Measurements from ENCODE around the gene RPLP1. TPM values are rescaled to one million over a fixed set of nuclear protein-coding genes. Genes with fewer than 3 reads are reported as not detected.

RPLP1 gene
- total RNA-seq, 3 donors from 2014 or later: 1,139 to 1,221 (median 1,218) TPM

DNA sequence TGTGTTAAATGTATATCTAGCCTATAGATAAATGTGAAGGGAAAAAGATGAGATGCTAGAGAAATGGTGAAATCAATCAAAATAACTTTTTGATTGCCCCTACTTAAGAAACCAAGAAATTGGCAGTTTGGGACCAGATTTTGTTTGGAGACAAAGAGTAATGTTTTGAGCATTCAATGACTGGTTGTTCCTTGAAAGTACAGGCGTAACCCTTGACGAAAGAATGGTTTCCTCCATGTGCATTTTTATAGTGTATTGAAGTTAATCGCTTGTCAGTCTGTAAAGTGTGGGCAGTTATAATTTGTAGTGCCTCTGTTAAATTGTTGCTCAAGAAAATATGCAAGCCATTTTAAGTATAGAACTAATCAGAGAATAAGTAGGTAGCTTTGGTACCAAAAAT is 37.2 kb upstream of the RPLP1 start:
- Histone ChIP-seq H3K9me3 (no peaks in the 10 kb centered on the region), H3K4me1 (ENCODE audit: low read depth) (peaks cover 5% of the 10 kb centered on the region), H3K36me3 (ENCODE audit: low read depth) (no peaks in the 10 kb centered on the region), H3K4me3 (no peak overlapping the region)
- ATAC-seq (no peak), DNase-seq (no peak)
- intact Hi-C loops (cut with DNase I, micrococcal nuclease): no loop called here
- TF ChIP-seq, protein P1, sequence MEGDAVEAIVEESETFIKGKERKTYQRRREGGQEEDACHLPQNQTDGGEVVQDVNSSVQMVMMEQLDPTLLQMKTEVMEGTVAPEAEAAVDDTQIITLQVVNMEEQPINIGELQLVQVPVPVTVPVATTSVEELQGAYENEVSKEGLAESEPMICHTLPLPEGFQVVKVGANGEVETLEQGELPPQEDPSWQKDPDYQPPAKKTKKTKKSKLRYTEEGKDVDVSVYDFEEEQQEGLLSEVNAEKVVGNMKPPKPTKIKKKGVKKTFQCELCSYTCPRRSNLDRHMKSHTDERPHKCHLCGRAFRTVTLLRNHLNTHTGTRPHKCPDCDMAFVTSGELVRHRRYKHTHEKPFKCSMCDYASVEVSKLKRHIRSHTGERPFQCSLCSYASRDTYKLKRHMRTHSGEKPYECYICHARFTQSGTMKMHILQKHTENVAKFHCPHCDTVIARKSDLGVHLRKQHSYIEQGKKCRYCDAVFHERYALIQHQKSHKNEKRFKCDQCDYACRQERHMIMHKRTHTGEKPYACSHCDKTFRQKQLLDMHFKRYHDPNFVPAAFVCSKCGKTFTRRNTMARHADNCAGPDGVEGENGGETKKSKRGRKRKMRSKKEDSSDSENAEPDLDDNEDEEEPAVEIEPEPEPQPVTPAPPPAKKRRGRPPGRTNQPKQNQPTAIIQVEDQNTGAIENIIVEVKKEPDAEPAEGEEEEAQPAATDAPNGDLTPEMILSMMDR (IDR thresholded peaks at IDR 0.05): no peak

DNA sequence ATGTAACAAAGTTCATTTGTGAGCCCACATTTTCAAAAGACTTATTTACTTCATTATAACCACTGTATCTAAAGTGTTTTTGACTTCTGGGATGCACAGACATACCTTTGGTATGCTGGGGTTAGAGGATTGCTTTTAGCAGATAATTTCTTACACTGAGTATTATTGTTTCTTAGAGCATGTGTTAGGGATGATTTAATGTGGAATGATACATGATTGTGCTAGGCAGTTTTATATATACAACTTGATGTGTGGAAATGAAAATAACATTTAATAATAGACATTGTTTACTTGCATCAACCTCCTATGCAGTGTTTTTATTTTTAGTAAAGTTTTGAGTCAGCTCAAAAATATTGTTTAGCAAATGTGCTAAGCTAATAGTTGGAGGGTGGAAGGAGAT is 35.0 kb upstream of the RPLP1 start:
- ATAC-seq (no peak), DNase-seq (no peak)
- Histone ChIP-seq H3K36me3 (ENCODE audit: low read depth) (no peaks in the 10 kb centered on the region), H3K9me3 (no peaks in the 10 kb centered on the region), H3K4me1 (ENCODE audit: low read depth) (peaks cover 5% of the 10 kb centered on the region), H3K4me3 (no peak overlapping the region)
- intact Hi-C loops (cut with DNase I, micrococcal nuclease): no loop called here
- TF ChIP-seq, protein P1 (IDR thresholded peaks at IDR 0.05): no peak

DNA sequence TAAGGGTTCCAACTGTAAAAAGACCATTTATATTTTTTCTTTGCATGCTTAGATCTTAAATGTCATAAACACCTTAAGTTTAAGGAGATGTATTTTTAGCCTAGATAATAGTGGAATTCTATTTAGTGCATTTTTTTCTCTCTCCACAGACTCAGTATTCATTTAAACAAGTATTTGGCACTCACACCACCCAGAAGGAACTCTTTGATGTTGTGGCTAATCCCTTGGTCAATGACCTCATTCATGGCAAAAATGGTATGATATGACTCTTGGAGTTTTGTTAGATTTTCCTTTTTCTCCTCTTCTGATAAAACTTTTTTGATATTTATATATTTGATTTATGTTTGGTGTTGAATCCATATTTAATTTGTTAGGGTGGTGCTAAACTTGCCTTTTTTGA is 31.1 kb upstream of the RPLP1 start:
- Histone ChIP-seq H3K4me3 (no peak overlapping the region), H3K4me1 (ENCODE audit: low read depth) (no peaks in the 10 kb centered on the region), H3K36me3 (ENCODE audit: low read depth) (no peaks in the 10 kb centered on the region), H3K9me3 (no peaks in the 10 kb centered on the region)
- intact Hi-C loops (cut with DNase I, micrococcal nuclease): no loop called here
- ATAC-seq (no peak), DNase-seq (no peak)
- TF ChIP-seq, protein P1 (IDR thresholded peaks at IDR 0.05): no peak

DNA sequence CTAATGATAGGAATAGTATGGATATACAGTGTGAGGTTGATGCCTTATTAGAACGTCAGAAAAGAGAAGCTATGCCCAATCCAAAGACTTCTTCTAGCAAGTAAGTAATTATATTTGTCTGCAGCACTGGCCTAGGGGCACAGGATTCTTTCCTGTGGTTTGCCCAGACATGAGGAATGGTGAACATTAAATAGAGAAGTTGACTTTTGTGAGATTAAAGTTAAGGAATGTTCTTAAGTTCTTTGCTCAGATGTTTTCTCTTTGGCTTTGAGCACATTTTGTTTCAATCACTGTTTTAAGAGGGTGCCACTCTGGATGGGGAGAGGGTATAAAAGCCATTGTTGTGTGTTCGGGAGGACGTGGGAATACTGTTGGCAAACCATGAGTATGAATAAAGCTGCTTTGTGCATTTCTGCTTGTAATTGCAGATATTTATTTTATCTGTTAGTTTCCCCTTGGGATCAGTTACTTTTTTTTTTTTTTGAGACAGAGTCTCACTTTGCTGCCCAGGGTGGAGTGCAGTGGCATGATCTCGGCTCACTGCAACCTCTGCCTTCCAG is 30.2 kb upstream of the RPLP1 start:
- H3K4me1 ChIP-seq (ENCODE audit: low read depth): no peaks in the 10 kb centered on the region
- TF ChIP-seq, protein P1 (IDR thresholded peaks at IDR 0.05): no peak
- ATAC-seq (no peak), DNase-seq (no peak)
- intact Hi-C loops (cut with DNase I, micrococcal nuclease): no loop called here
- H3K9me3 ChIP-seq: no peaks in the 10 kb centered on the region
- H3K4me3 ChIP-seq: no peak overlapping the region
- H3K36me3 ChIP-seq (ENCODE audit: low read depth): no peaks in the 10 kb centered on the region

DNA sequence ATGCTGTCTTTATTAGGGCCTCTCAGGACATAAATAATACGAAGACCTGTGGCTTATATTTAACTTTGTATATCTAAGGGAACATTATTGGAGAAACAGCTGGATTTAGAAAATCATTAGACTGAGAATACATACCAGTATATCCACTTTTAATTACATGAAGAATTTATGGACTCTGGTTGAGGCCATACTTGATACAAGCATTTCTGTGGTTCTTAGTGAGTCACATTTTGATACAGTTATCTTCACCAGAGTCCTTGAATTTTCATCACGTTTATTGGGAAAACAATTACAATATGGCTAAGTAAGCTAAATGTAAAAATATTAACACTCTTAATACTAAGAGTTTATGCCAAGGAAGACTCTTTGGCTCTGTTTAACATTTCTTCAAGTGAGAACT is 28.6 kb upstream of the RPLP1 start:
- Histone ChIP-seq H3K4me3 (no peak overlapping the region), H3K36me3 (ENCODE audit: low read depth) (no peaks in the 10 kb centered on the region), H3K4me1 (ENCODE audit: low read depth) (no peaks in the 10 kb centered on the region), H3K9me3 (no peaks in the 10 kb centered on the region)
- intact Hi-C loops (cut with DNase I, micrococcal nuclease): no loop called here
- no peak for DNase-seq
- TF ChIP-seq, protein P1 (IDR thresholded peaks at IDR 0.05): no peak
- ATAC-seq: no peak
